HCT116 (cell line): Measurements from ENCODE around the gene ZFP57.

Experiments used
- POLR2A ChIP-seq: IDR thresholded peaks from 2 replicates; pipeline ENCODE4 v1.7.0; 2011; ENCODE audit warnings: borderline replicate concordance; ENCODE audit not compliant: insufficient read depth, insufficient read length; ENCODE audit errors: extremely low read depth
- TF ChIP-seq, protein P1 (sequence below), 3 experiments: fragments of 200-600 bp in 1 of 3; sonication (generic) in 1 of 3; IDR thresholded peaks in 2 of 3; conservative IDR thresholded peaks in 1 of 3; 2 replicates each; pipeline ENCODE4 v1.5.1; 2012 to 2017; ENCODE audit warnings: low read depth in 2 of 3, low read length in 2 of 3, antibody characterized with exemption in 1 of 3, borderline replicate concordance in 1 of 3, control low read depth in 1 of 3, mild to moderate bottlenecking in 1 of 3, mixed read lengths in 1 of 3, mixed run types in 1 of 3, moderate library complexity in 1 of 3; ENCODE audit not compliant: insufficient read depth in 1 of 3

DNA sequence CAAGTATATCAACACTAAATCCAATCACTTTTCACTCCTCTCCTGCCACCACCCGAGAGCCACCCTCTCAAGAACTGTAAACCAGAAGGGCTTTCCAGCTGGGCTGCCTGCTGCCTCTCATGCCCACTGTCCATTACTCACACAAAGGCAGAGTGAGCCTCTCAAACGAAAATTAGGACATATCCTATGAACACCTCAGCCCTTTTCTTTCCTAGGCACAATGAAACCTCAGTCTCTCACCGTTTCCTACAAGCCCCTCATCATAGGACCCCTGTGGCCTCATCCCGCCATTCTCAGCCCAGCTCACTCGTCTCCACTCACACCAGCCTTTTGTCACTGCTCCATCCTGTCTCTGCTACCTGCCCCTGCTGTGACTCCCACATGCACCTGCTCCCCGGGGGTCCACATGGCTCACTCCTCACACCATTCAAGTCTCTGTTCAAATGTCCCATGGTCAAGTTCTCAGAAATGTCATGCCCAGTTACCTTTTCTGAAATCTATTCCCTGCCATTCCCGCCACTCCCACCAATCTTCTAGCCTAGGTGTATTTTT, 49.7 kb upstream of the ZFP57 start:
- no peak for TF ChIP-seq POLR2A
- TF ChIP-seq, protein P1, sequence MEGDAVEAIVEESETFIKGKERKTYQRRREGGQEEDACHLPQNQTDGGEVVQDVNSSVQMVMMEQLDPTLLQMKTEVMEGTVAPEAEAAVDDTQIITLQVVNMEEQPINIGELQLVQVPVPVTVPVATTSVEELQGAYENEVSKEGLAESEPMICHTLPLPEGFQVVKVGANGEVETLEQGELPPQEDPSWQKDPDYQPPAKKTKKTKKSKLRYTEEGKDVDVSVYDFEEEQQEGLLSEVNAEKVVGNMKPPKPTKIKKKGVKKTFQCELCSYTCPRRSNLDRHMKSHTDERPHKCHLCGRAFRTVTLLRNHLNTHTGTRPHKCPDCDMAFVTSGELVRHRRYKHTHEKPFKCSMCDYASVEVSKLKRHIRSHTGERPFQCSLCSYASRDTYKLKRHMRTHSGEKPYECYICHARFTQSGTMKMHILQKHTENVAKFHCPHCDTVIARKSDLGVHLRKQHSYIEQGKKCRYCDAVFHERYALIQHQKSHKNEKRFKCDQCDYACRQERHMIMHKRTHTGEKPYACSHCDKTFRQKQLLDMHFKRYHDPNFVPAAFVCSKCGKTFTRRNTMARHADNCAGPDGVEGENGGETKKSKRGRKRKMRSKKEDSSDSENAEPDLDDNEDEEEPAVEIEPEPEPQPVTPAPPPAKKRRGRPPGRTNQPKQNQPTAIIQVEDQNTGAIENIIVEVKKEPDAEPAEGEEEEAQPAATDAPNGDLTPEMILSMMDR (IDR thresholded peaks at IDR 0.05 in 2 of 3, conservative IDR thresholded peaks at IDR 0.05 in 1 of 3; ENCODE audit: borderline replicate concordance in 1 of 3, insufficient read depth in 1 of 3, low read depth in 2 of 3, low read length in 2 of 3), result no peak
